Brain microvascular endothelial cell (primary cell): ENCODE results near the gene TRIM33.

Experiments used
- DNase-seq: peaks from one replicate; pipeline ENCODE4 v3.0.0-alpha.2; 2020
- H3K27ac ChIP-seq: fragments of 250-450 bp; sonication (Bioruptor Pico); 2 replicates; pipeline ENCODE4 v1.5.1; 2020; ENCODE audit warnings: mild to moderate bottlenecking, moderate library complexity
- H3K27me3 ChIP-seq: fragments of 250-450 bp; sonication (Bioruptor Pico); replicated peaks from 2 replicates; pipeline ENCODE4 v1.5.1; 2020; ENCODE audit warnings: mild to moderate bottlenecking
- H3K36me3 ChIP-seq: fragments of 250-450 bp; sonication (Bioruptor Pico); replicated peaks from 2 replicates; pipeline ENCODE4 v1.5.1; 2020; ENCODE audit warnings: mild to moderate bottlenecking
- H3K4me3 ChIP-seq: 2 replicates; pipeline ENCODE4 v1.5.1; 2011; ENCODE audit warnings: low read depth, mild to moderate bottlenecking, control low read depth, low read length, moderate library complexity
- CTCF ChIP-seq: IDR thresholded peaks from 2 replicates; pipeline ENCODE4 v1.5.1; 2011; ENCODE audit warnings: low read depth, mild to moderate bottlenecking, moderate library complexity, low read length, control low read depth, inconsistent platforms; ENCODE audit errors: missing control alignments
- in situ Hi-C: cut with HindIII; loops from 2 replicates; pipeline ENCODE4 v1.10.0; 2017; ENCODE audit warnings: low sequenced_read_pairs, low pct_ligation_motif_present

TRIM33 gene

GRCh38 chr1:114503916-114504422 is 7.0 kb downstream of the TRIM33 start:
- TF ChIP-seq CTCF = no peak
- no peak overlapping the region for H3K27ac ChIP-seq
- DNase-seq = no peak
- no peaks in the 10 kb centered on the region for H3K36me3 ChIP-seq
- H3K27me3 ChIP-seq = no peaks in the 10 kb centered on the region
- in situ Hi-C loops = no loop called here
- no peak overlapping the region for H3K4me3 ChIP-seq

GRCh38 chr1:114502080-114502479 is 8.9 kb downstream of the TRIM33 start:
- no peak for DNase-seq
- H3K27me3 ChIP-seq = no peaks in the 10 kb centered on the region
- no peak for TF ChIP-seq CTCF
- H3K4me3 ChIP-seq = no peak overlapping the region
- in situ Hi-C loops = no loop called here
- no peak overlapping the region for H3K27ac ChIP-seq
- H3K36me3 ChIP-seq = no peaks in the 10 kb centered on the region

GRCh38 chr1:114499478-114499877 is 11.5 kb downstream of the TRIM33 start:
- H3K27ac ChIP-seq = no peak overlapping the region
- no peak for DNase-seq
- no peaks in the 10 kb centered on the region for H3K36me3 ChIP-seq
- in situ Hi-C loops = no loop called here
- H3K4me3 ChIP-seq = no peak overlapping the region
- no peaks in the 10 kb centered on the region for H3K27me3 ChIP-seq
- no peak for TF ChIP-seq CTCF

- in situ Hi-C loops = no loop called here
- no peaks in the 10 kb centered on the region for H3K27me3 ChIP-seq
- no peak for DNase-seq
- no peak overlapping the region for H3K27ac ChIP-seq
- H3K4me3 ChIP-seq = no peak overlapping the region
- no peaks in the 10 kb centered on the region for H3K36me3 ChIP-seq
- TF ChIP-seq CTCF = no peak
Observed at GRCh38 chr1:114496089-114496488, 14.9 kb downstream of the TRIM33 start.

- no peak for DNase-seq
- H3K27me3 ChIP-seq = no peaks in the 10 kb centered on the region
- TF ChIP-seq CTCF = no peak
- in situ Hi-C loops = no loop called here
- H3K27ac ChIP-seq = no peak overlapping the region
- no peak overlapping the region for H3K4me3 ChIP-seq
- H3K36me3 ChIP-seq = no peaks in the 10 kb centered on the region
Observed at GRCh38 chr1:114495486-114495885, 15.5 kb downstream of the TRIM33 start.

- no peak overlapping the region for H3K27ac ChIP-seq
- no peak for TF ChIP-seq CTCF
- no peaks in the 10 kb centered on the region for H3K27me3 ChIP-seq
- H3K4me3 ChIP-seq = no peak overlapping the region
- DNase-seq = no peak
- no peaks in the 10 kb centered on the region for H3K36me3 ChIP-seq
- in situ Hi-C loops = no loop called here
Observed at GRCh38 chr1:114492978-114493377, 18.0 kb downstream of the TRIM33 start.
